Suprapubic skin (tissue), 4 donors: ENCODE data around the gene FBXL19. TPM values are rescaled to one million over a fixed set of nuclear protein-coding genes. Genes with fewer than 3 reads are reported as not detected.
"Not testable (repeated sequence)": the region's sequence is repeated elsewhere in the genome, so short reads cannot be mapped to it uniquely, and the experiment has no call there.

Source experiments
- DNase-seq, 2 donors: peaks; one replicate each; pipeline ENCODE4 v3.0.0-alpha.2; 2019; ENCODE audit warnings: low spot score in 2 of 2
- H3K27ac ChIP-seq: fragments of 200-600 bp; sonication (generic); one replicate; pipeline ENCODE4 v1.5.1; 2019
- H3K27me3 ChIP-seq: fragments of 200-600 bp; sonication (generic); one replicate; pipeline ENCODE4 v1.5.1; 2019
- H3K36me3 ChIP-seq: fragments of 200-600 bp; sonication (generic); one replicate; pipeline ENCODE4 v1.5.1; 2019
- H3K4me1 ChIP-seq: fragments of 200-600 bp; sonication (generic); one replicate; pipeline ENCODE4 v1.5.1; 2019
- H3K4me3 ChIP-seq: fragments of 200-600 bp; sonication (generic); one replicate; pipeline ENCODE4 v1.5.1; 2019; ENCODE audit warnings: mild to moderate bottlenecking
- H3K9me3 ChIP-seq: fragments of 200-600 bp; sonication (generic); one replicate; pipeline ENCODE4 v1.5.1; 2019
- CTCF ChIP-seq, 2 donors: fragments of 200-600 bp in 1 of 2; fragments of 450-650 bp in 1 of 2; sonication (generic) in 1 of 2; IDR thresholded peaks; one replicate each; pipeline ENCODE4 v1.5.1; 2016 to 2019; ENCODE audit warnings: antibody characterized with exemption in 2 of 2, mild to moderate bottlenecking in 1 of 2, moderate library complexity in 1 of 2
- EP300 ChIP-seq: sonication (generic); formaldehyde crosslinking; IDR thresholded peaks from one replicate; pipeline ENCODE4 v1.6.1; 2017; ENCODE audit warnings: antibody characterized with exemption
- POLR2A ChIP-seq, 2 donors: fragments of 450-650 bp; IDR thresholded peaks; one replicate each; pipeline ENCODE4 v1.6.1; 2017; ENCODE audit warnings: antibody characterized with exemption in 2 of 2, mild to moderate bottlenecking in 2 of 2, moderate library complexity in 2 of 2
- POLR2AphosphoS5 ChIP-seq, 3 donors: sonication (generic); formaldehyde crosslinking; IDR thresholded peaks; one replicate each; pipeline ENCODE4 v1.6.1; 2017; ENCODE audit warnings: antibody characterized with exemption in 3 of 3
- WGBS: methylation state at CpG from one replicate; pipeline ENCODE4 v1.1.5; 2018; 5-methylcytosine and 5-hydroxymethylcytosine counted together
- total RNA-seq, 4 donors: library from RNA; depleted of rRNA; stranded (reverse); fragments of >200 nt; gene quantifications; one replicate each; pipeline ENCODE4 v1.1.0, GENCODE V29; 2016

FBXL19 gene
- total RNA-seq, 4 donors from 2014 or later: 21.7 to 28.7 (median 24.5) TPM

- WGBS: 53% methylated on average over 5 of the region's 5 CpGs
- Histone ChIP-seq H3K36me3 (peaks cover 17% of the 10 kb centered on the region), H3K4me1 (peaks cover 25% of the 10 kb centered on the region), H3K27me3 (no peaks in the 10 kb centered on the region), H3K4me3 (no peak overlapping the region), H3K9me3 (no peaks in the 10 kb centered on the region), H3K27ac (no peak overlapping the region)
- DNase-seq: no peak
- no peak for TF ChIP-seq CTCF (IDR thresholded peaks at IDR 0.05)
- no peak for TF ChIP-seq EP300
- no peak for TF ChIP-seq POLR2AphosphoS5 (IDR thresholded peaks at IDR 0.05)
- TF ChIP-seq POLR2A (IDR thresholded peaks at IDR 0.05): no peak
Observed at GRCh38 chr16:30937692-30938091, 14.3 kb downstream of the FBXL19 start.

GRCh38 chr16:30939571-30939970 is 16.2 kb downstream of the FBXL19 start:
- H3K27me3 ChIP-seq, H3K27ac ChIP-seq, H3K9me3 ChIP-seq, DNase-seq, H3K4me3 ChIP-seq: not testable (repeated sequence)
- H3K36me3 ChIP-seq: peaks cover 20% of the 10 kb centered on the region
- WGBS: 91% methylated on average over 8 of the region's 8 CpGs
- H3K4me1 ChIP-seq: peaks cover 25% of the 10 kb centered on the region

- Histone ChIP-seq H3K9me3 (no peaks in the 10 kb centered on the region), H3K27me3 (no peaks in the 10 kb centered on the region), H3K36me3 (peaks cover 23% of the 10 kb centered on the region), H3K4me3 (no peak overlapping the region), H3K4me1 (peaks cover 22% of the 10 kb centered on the region), H3K27ac (no peak overlapping the region)
- peak in 1 of 2 donors; percentile 86 for DNase-seq
- WGBS: 13% methylated on average over 12 of the region's 15 CpGs
- TF ChIP-seq EP300 (no peak), CTCF (IDR thresholded peaks at IDR 0.05) (peak; percentile 74 to 94), POLR2AphosphoS5 (IDR thresholded peaks at IDR 0.05) (no peak), POLR2A (IDR thresholded peaks at IDR 0.05) (no peak)
Observed at GRCh38 chr16:30941600-30942425, 18.4 kb downstream of the FBXL19 start.

- 100% methylated on average over 2 of the region's 4 CpGs for WGBS
- H3K4me3 ChIP-seq: no peak overlapping the region
- H3K9me3 ChIP-seq: no peaks in the 10 kb centered on the region
- DNase-seq: no peak
- no peak for TF ChIP-seq POLR2A (IDR thresholded peaks at IDR 0.05)
- TF ChIP-seq EP300: no peak
- no peaks in the 10 kb centered on the region for H3K27me3 ChIP-seq
- peaks cover 24% of the 10 kb centered on the region for H3K36me3 ChIP-seq
- peaks cover 22% of the 10 kb centered on the region for H3K4me1 ChIP-seq
- H3K27ac ChIP-seq: no peak overlapping the region
Observed at GRCh38 chr16:30942426-30942806, 19.0 kb downstream of the FBXL19 start.

- H3K4me3 ChIP-seq: no peak overlapping the region
- no peaks in the 10 kb centered on the region for H3K27me3 ChIP-seq
- peaks cover 24% of the 10 kb centered on the region for H3K36me3 ChIP-seq
- no peak overlapping the region for H3K27ac ChIP-seq
- DNase-seq: no peak
- H3K9me3 ChIP-seq: no peaks in the 10 kb centered on the region
- peaks cover 27% of the 10 kb centered on the region for H3K4me1 ChIP-seq
- TF ChIP-seq EP300 (no peak), CTCF (IDR thresholded peaks at IDR 0.05) (no peak), POLR2A (IDR thresholded peaks at IDR 0.05) (no peak), POLR2AphosphoS5 (IDR thresholded peaks at IDR 0.05) (no peak)
Observed at GRCh38 chr16:30944352-30944751, 21.0 kb downstream of the FBXL19 start.

- Histone ChIP-seq H3K36me3 (peaks cover 24% of the 10 kb centered on the region), H3K27ac (no peak overlapping the region), H3K4me3 (no peak overlapping the region), H3K27me3 (no peaks in the 10 kb centered on the region), H3K9me3 (no peaks in the 10 kb centered on the region), H3K4me1 (peaks cover 45% of the 10 kb centered on the region)
- no peak for DNase-seq
- 88% methylated on average over 33 of the region's 38 CpGs for WGBS
- no peak for TF ChIP-seq EP300
- no peak for TF ChIP-seq POLR2A (IDR thresholded peaks at IDR 0.05)
- TF ChIP-seq POLR2AphosphoS5 (IDR thresholded peaks at IDR 0.05): no peak
- no peak for TF ChIP-seq CTCF (IDR thresholded peaks at IDR 0.05)
Observed at GRCh38 chr16:30946671-30947540, 23.5 kb downstream of the FBXL19 start.
